GM20000 (cell line): ENCODE results near the gene NKAIN2.

Experiments used
- DNase-seq: peaks from one replicate; pipeline ENCODE4 v3.0.0; 2012; ENCODE audit warnings: low spot score
- CTCF ChIP-seq: IDR thresholded peaks from 2 replicates; pipeline ENCODE4 v1.5.1; 2012; ENCODE audit warnings: mild to moderate bottlenecking, control low read depth; ENCODE audit errors: extremely low read depth, missing control alignments

The NKAIN2 gene

GRCh38 chr6:124420116-124420840, 616.6 kb downstream of the NKAIN2 start:
- no peak for DNase-seq
- TF ChIP-seq CTCF: no peak

- DNase-seq: no peak
- TF ChIP-seq CTCF: no peak
Observed at GRCh38 chr6:124423621-124424020, 620.0 kb downstream of the NKAIN2 start.

GRCh38 chr6:124430740-124431318, 627.2 kb downstream of the NKAIN2 start:
- no peak for TF ChIP-seq CTCF
- DNase-seq: no peak

- TF ChIP-seq CTCF: no peak
- DNase-seq: no peak
Observed at GRCh38 chr6:124432620-124433019, 629.0 kb downstream of the NKAIN2 start.

- no peak for DNase-seq
Observed at GRCh38 chr6:124433387-124434160, 629.9 kb downstream of the NKAIN2 start.

GRCh38 chr6:124434421-124434820, 630.8 kb downstream of the NKAIN2 start:
- no peak for TF ChIP-seq CTCF
- no peak for DNase-seq

More at GRCh38 chr6:124433387-124434160, 629.9 kb downstream of the NKAIN2 start:
- no peak for TF ChIP-seq CTCF

- no peak for TF ChIP-seq CTCF
- no peak for DNase-seq
Observed at GRCh38 chr6:124436803-124437202, 633.1 kb downstream of the NKAIN2 start.
